SH-SY5Y (cell line): ENCODE data around the gene SGF29.

Experiments used
- GATA2 ChIP-seq: IDR thresholded peaks from 2 replicates; pipeline ENCODE4 v1.6.1; 2011; ENCODE audit warnings: mild to moderate bottlenecking, low read depth, low read length
- GATA3 ChIP-seq: IDR thresholded peaks from 2 replicates; pipeline ENCODE4 v1.6.1; 2011; ENCODE audit warnings: low read depth, mild to moderate bottlenecking, low read length, moderate library complexity

DNA sequence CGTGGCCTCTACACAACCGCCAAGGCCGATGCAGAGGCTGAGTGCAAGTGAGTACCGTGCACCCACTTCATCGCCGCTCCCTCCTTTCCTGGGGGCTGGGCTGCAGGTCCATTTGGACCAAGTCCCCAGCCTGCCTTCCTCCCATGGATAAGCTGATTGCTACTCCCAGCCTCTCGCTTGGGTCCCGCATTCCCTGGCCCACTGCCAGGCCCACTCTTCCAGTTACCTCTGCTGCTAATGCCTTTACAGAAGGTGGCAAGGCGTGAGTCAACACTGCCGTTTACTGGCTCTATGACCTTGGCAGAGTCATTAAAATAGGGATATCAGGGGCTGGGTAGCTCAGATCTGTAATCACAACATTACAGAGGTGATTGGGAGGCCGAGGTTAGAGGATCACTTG is 32.0 kb downstream of the SGF29 start:
- TF ChIP-seq GATA3 (no peak), GATA2 (no peak)
